ENCODE data around the gene TSC22D4.

DNA sequence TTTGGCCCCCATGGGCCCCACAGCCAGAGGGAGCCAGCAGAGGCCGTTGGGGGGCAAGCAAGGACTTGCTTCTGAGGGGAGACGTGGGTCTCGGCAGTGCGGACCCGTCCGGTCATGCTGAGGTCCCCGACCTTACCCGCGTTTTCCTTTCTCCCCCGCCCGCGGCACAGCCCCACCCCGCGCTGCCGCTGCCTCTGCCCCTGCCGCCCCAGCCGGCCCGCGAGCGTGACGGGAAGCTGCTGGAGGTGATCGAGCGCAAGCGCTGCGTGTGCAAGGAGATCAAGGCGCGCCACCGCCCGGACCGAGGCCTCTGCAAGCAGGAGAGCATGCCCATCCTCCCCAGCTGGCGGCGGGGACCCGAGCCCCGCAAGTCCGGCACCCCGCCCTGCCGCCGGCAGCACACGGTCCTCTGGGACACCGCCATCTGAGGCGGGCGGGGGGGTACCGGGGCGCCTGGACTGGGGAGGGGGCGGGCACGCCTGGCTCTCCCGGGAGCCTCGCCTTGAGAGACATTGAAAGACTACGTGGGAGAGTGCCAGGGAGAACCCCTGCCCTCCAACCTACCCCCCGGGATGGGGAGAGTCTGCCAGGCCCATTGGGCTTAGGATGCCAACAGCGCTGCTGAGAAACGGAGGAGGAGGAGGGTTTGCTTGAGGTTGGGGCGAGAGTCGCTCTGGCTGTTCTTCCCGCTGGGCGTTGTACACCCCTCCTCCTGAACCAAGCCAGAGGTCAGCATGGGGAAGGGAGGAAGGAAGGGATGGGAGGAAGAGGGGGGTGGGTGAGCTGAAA, 14.7 kb upstream of the TSC22D4 start:
- TF ChIP-seq CTCF (conservative IDR thresholded peaks at IDR 0.05; ENCODE audit: low read depth, low read length) (no peak), EZH2 (IDR thresholded peaks at IDR 0.05; ENCODE audit: borderline replicate concordance, low read depth, low read length, poor library complexity, severe bottlenecking) (no peak)

All from A673 (cell line).